GM10266 (cell line): ENCODE data around the gene SRMS.

Experiments
- DNase-seq: peaks from one replicate; pipeline ENCODE4 v3.0.0; 2012; ENCODE audit errors: extremely low spot score
- TF ChIP-seq, protein P1 (sequence below): IDR thresholded peaks from 2 replicates; pipeline ENCODE4 v1.5.1; 2012; ENCODE audit warnings: mild to moderate bottlenecking, low read depth; ENCODE audit not compliant: control insufficient read depth, insufficient read depth; ENCODE audit errors: missing control alignments

SRMS gene

DNA sequence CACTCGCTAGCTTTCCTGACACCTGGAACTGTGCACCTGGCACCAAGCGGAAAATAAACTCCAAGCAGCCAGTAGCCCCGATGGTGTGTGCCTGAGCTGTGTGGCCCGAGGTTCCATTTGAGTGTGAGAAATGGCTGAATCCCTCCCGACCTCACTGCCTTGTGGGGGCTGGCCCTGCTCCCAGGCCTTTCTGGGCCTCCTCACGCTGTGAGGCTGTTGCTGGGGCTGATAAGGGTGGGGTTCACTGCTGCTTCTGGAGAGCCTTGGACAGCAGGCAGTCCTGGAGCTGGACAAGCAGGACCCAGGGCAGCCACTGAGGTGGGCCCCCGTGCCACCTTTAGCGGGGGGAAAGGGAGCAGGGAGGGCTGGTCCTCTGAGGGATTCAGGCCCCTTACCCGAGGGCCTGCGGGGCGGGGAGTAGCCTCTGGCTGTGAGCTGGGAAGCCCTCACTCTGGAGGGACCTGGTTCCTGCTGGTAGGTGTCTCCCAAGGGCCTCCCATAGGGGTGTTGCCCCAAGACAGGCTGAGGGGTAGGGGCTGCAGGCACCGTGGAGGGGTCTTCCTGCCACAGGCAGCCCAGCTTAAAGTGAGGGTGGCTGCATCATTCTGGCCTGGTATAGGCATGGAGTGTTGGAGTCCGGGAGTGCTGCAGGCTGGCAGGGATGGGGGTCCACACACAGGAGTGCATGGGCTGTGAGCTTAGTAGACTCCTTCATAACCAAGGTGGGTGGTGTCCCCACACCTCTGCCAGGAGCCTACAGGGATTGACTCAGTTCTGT, 25.3 kb downstream of the SRMS start:
- TF ChIP-seq, protein P1, sequence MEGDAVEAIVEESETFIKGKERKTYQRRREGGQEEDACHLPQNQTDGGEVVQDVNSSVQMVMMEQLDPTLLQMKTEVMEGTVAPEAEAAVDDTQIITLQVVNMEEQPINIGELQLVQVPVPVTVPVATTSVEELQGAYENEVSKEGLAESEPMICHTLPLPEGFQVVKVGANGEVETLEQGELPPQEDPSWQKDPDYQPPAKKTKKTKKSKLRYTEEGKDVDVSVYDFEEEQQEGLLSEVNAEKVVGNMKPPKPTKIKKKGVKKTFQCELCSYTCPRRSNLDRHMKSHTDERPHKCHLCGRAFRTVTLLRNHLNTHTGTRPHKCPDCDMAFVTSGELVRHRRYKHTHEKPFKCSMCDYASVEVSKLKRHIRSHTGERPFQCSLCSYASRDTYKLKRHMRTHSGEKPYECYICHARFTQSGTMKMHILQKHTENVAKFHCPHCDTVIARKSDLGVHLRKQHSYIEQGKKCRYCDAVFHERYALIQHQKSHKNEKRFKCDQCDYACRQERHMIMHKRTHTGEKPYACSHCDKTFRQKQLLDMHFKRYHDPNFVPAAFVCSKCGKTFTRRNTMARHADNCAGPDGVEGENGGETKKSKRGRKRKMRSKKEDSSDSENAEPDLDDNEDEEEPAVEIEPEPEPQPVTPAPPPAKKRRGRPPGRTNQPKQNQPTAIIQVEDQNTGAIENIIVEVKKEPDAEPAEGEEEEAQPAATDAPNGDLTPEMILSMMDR, result no peak
- no peak for DNase-seq

GRCh38 chr20:63521602-63522001, 25.9 kb downstream of the SRMS start:
- DNase-seq, result no peak
- TF ChIP-seq, protein P1, result no peak

- peak; percentile 92 for DNase-seq
Measured at GRCh38 chr20:63520934-63521601, 26.5 kb downstream of the SRMS start.

DNA sequence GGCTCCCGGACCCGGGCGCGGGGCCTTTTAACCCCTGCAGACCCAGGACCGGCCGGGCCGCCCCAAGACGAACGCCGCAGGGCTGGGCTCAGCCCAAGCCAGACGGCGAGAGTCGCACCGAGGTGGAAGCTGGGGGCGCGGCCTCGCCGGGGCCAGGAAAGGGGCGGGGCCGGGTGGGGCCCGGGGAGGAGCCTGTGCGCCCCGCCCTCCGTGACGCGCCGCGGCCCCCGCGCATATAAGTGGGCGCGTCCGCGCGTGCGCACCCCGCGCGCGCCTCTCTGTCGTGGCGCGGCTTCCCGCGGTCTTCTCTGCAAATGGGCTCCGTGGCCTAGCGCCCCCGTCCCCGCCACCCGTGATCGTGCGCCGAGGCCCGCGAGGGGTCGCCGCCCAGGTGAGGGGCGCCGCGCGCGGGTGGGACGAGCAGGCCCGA, 27.0 kb downstream of the SRMS start, which contains the start of gene PPDPF:
PPDPF (plus strand) TSS at position 262 of the 430 bp plus-strand sequence. CDS start 544 bp downstream, outside the sequence.
- DNase-seq, result peak; percentile 100
- TF ChIP-seq, protein P1, result no peak

More at GRCh38 chr20:63520934-63521601, 26.5 kb downstream of the SRMS start:
- TF ChIP-seq, protein P1, result peak; percentile 42

GRCh38 chr20:63519668-63520503, 27.7 kb downstream of the SRMS start:
- DNase-seq, result peak; percentile 86
- TF ChIP-seq, protein P1, result peak; percentile 14

DNA sequence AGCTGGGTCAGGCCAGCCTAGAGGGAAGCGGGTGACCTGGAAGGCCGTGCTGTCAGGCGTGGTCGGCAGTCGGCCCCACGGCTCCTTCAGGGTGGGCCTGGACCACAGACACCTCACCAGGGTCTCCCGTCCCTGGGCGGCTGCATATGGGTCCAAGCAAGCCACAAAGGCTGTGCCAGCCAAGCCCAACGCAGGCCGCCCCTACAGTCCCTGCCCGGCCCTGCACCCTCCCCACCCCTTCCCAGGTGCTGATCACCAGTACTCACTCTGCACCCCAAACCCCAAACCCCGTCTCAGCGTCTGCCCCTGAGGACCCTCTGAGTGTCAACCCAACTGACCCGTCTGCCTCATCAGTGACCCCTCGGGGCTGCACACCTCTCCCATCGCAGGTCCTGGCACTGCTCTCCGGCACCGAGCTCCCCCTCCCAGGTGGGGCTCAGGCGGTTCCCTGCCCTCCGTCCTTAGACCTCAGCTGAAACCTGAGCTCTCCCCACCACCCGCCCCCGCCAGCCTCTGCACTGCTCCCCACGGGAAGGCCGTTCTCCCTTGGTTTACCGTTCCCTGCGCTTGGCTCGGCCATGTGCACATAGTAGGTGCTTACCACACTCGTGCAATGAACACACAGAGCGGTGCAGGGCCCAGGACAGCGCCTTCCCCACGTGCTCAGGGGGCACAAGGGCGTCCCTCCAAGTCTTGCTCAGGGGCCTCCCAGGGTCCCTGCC, 28.4 kb downstream of the SRMS start:
- TF ChIP-seq, protein P1, result no peak
- no peak for DNase-seq
